HEK293T (cell line): Measurements from ENCODE around the gene PKNOX2.

Experiments
- ELF4 ChIP-seq: fragments of 450-650 bp; IDR thresholded peaks from 2 replicates; pipeline ENCODE4 v1.6.1; 2017; ENCODE audit warnings: antibody characterized with exemption
- FOXM1 ChIP-seq: fragments of 450-650 bp; IDR thresholded peaks from 2 replicates; pipeline ENCODE4 v1.6.1; 2017; ENCODE audit warnings: mild to moderate bottlenecking, borderline replicate concordance
- SP1 ChIP-seq: fragments of 450-650 bp; IDR thresholded peaks from 2 replicates; pipeline ENCODE4 v1.6.1; 2017

GRCh38 chr11:125371431-125371935 lies 206.9 kb downstream of the PKNOX2 start:
- TF ChIP-seq ELF4 = no peak
- no peak for TF ChIP-seq SP1
- TF ChIP-seq FOXM1 = no peak
